OCI-LY7 (cell line): Measurements from ENCODE around the gene ATRAID. TPM values are rescaled to one million over a fixed set of nuclear protein-coding genes. Genes with fewer than 3 reads are reported as not detected.

Experiments used
- BruUV-seq: library from RNA; stranded (reverse); fragments of 400-500 nt; replicated peaks from 2 replicates; lab custom pipeline; 2021; lab: Mats Ljungman, UMichigan
- CTCF ChIA-PET: fragments of 300-600 bp; sonication (Branson Sonifier 250); formaldehyde crosslinking; loops from one replicate; lab custom pipeline; 2022; ENCODE audit warnings: antibody characterized with exemption; ENCODE audit not compliant: unreplicated experiment; lab: Charles Lee
- POLR2A ChIA-PET: fragments of 300-600 bp; sonication (Branson Sonifier 250); formaldehyde crosslinking; loops from one replicate; lab custom pipeline; 2022; ENCODE audit warnings: antibody characterized with exemption; lab: Charles Lee
- DNase-seq: peaks from one replicate; pipeline ENCODE4 v3.0.0-alpha.2; 2015; ENCODE audit warnings: low spot score
- H2AFZ ChIP-seq: fragments of 200-600 bp; sonication (generic), shearing (Covaris generic); 2 replicates; pipeline ENCODE4 v1.6.1; 2014; ENCODE audit warnings: mild to moderate bottlenecking, antibody characterized with exemption, low read length, moderate library complexity
- H3K27ac ChIP-seq: fragments of 200-600 bp; sonication (generic); 2 replicates; pipeline ENCODE4 v1.5.1; 2014; ENCODE audit warnings: mixed run types, low read depth, mild to moderate bottlenecking, moderate library complexity, low read length, inconsistent platforms; ENCODE audit not compliant: poor library complexity, severe bottlenecking
- H3K36me3 ChIP-seq: fragments of 200-600 bp; sonication (generic); 2 replicates; pipeline ENCODE4 v1.6.1; 2014; ENCODE audit warnings: mild to moderate bottlenecking, antibody characterized with exemption, low read length, moderate library complexity, mixed read lengths; ENCODE audit not compliant: insufficient read depth
- H3K4me1 ChIP-seq: fragments of 200-600 bp; sonication (generic); 2 replicates; pipeline ENCODE4 v1.5.1; 2014; ENCODE audit warnings: mild to moderate bottlenecking, low read length; ENCODE audit not compliant: insufficient read depth, poor library complexity, severe bottlenecking
- H3K4me2 ChIP-seq: fragments of 200-600 bp; sonication (generic); 2 replicates; pipeline ENCODE4 v1.6.1; 2014; ENCODE audit warnings: mild to moderate bottlenecking, low read length
- H3K4me3 ChIP-seq: fragments of 200-600 bp; sonication (generic); 2 replicates; pipeline ENCODE4 v1.5.1; 2014; ENCODE audit warnings: mild to moderate bottlenecking, low read depth, low read length; ENCODE audit not compliant: poor library complexity, severe bottlenecking
- H3K79me2 ChIP-seq: fragments of 200-600 bp; sonication (generic); 2 replicates; pipeline ENCODE4 v1.6.1; 2016; ENCODE audit warnings: low read depth, mild to moderate bottlenecking, low read length, moderate library complexity, mixed read lengths; ENCODE audit not compliant: insufficient read depth
- H3K9me2 ChIP-seq: fragments of 200-600 bp; sonication (generic); 2 replicates; pipeline ENCODE4 v1.6.1; 2016; ENCODE audit warnings: mild to moderate bottlenecking, low read length, mixed read lengths; ENCODE audit not compliant: insufficient read depth
- H3K9me3 ChIP-seq: fragments of 200-600 bp; sonication (generic); 2 replicates; pipeline ENCODE4 v1.6.1; 2014; ENCODE audit warnings: mild to moderate bottlenecking, mixed run types, low read length, mixed read lengths
- H4K20me1 ChIP-seq: fragments of 200-600 bp; sonication (generic); 2 replicates; pipeline ENCODE4 v1.6.1; 2014; ENCODE audit warnings: mild to moderate bottlenecking, antibody characterized with exemption, low read length, moderate library complexity, mixed read lengths; ENCODE audit not compliant: insufficient read depth
- CTCF ChIP-seq: fragments of 200-600 bp; sonication (generic); conservative IDR thresholded peaks from 2 replicates; pipeline ENCODE4 v1.5.1; 2014; ENCODE audit warnings: mild to moderate bottlenecking, antibody characterized with exemption, low read length, moderate library complexity, mixed read lengths
- EZH2phosphoT487 ChIP-seq: fragments of 200-600 bp; sonication (generic); IDR thresholded peaks from 2 replicates; pipeline ENCODE4 v1.6.1; 2018; ENCODE audit warnings: low read depth, borderline replicate concordance, mild to moderate bottlenecking, mixed run types, antibody characterized with exemption, low read length, moderate library complexity, mixed read lengths
- intact Hi-C: fragments of 100-400 bp; cut with micrococcal nuclease; formaldehyde crosslinking; loops from one replicate; pipeline ENCODE4 v1.10.0; 2022; ENCODE audit not compliant: unreplicated experiment
- total RNA-seq, 2 experiments: library from RNA; depleted of rRNA in 1 of 2; stranded (reverse); fragments of >200 nt in 1 of 2; shearing (Covaris generic) in 1 of 2; gene quantifications; 2 replicates each; pipeline ENCODE4 v1.2.3, GENCODE V29; 2014 to 2022

Gene ATRAID
- total RNA-seq, 2 experiments from 2014 or later: 92.7 to 93.3 TPM

GRCh38 chr2:27243391-27244130 lies 31.7 kb downstream of the ATRAID start:
- DNase-seq: no peak
- no peaks in the 10 kb centered on the region for H3K9me3 ChIP-seq
- peaks cover 74% of the 10 kb centered on the region for H3K36me3 ChIP-seq
- intact Hi-C loops: no loop called here
- no peak overlapping the region for H3K4me2 ChIP-seq
- no peaks in the 10 kb centered on the region for H3K4me1 ChIP-seq
- POLR2A ChIA-PET: interaction anchor here (0.6 to 0.7 kb wide), 2 partner anchors 30 to 147 kb away, joined by 3 to 7 read pairs; no protein-coding TSS in a partner anchor
- TSS peak; percentile 64 for BruUV-seq
- TF ChIP-seq EZH2phosphoT487 (no peak), CTCF (no peak)
- no peaks in the 10 kb centered on the region for H4K20me1 ChIP-seq
- no peaks in the 10 kb centered on the region for H3K79me2 ChIP-seq
- CTCF ChIA-PET: no interaction called here
- H3K9me2 ChIP-seq: no peaks in the 10 kb centered on the region
- H3K27ac ChIP-seq: no peak overlapping the region
- no peak overlapping the region for H2AFZ ChIP-seq
- no peak overlapping the region for H3K4me3 ChIP-seq

GRCh38 chr2:27245116-27245515 lies 33.3 kb downstream of the ATRAID start:
- peaks cover 59% of the 10 kb centered on the region for H3K36me3 ChIP-seq
- no peak overlapping the region for H3K27ac ChIP-seq
- BruUV-seq: TSS peak; percentile 41
- TF ChIP-seq CTCF: no peak
- TF ChIP-seq EZH2phosphoT487: no peak
- no peak for DNase-seq
- POLR2A ChIA-PET: interaction anchor here (0.7 kb wide), 1 partner anchor 22 kb away, joined by 4 read pairs; no protein-coding TSS in a partner anchor
- no peak overlapping the region for H2AFZ ChIP-seq
- no peaks in the 10 kb centered on the region for H3K9me2 ChIP-seq
- H3K4me1 ChIP-seq: peaks cover 13% of the 10 kb centered on the region
- intact Hi-C loops: no loop called here
- CTCF ChIA-PET: no interaction called here
- no peaks in the 10 kb centered on the region for H4K20me1 ChIP-seq
- no peak overlapping the region for H3K4me3 ChIP-seq
- no peaks in the 10 kb centered on the region for H3K9me3 ChIP-seq
- H3K79me2 ChIP-seq: no peaks in the 10 kb centered on the region
- H3K4me2 ChIP-seq: no peak overlapping the region

- H2AFZ ChIP-seq: no peak overlapping the region
- no peaks in the 10 kb centered on the region for H4K20me1 ChIP-seq
- no peaks in the 10 kb centered on the region for H3K79me2 ChIP-seq
- ChIA-PET CTCF (no interaction called here), POLR2A (no interaction called here)
- no TSS peak for BruUV-seq
- H3K4me2 ChIP-seq: no peak overlapping the region
- TF ChIP-seq CTCF: no peak
- TF ChIP-seq EZH2phosphoT487: no peak
- peaks cover 54% of the 10 kb centered on the region for H3K36me3 ChIP-seq
- no peaks in the 10 kb centered on the region for H3K9me3 ChIP-seq
- DNase-seq: no peak
- H3K4me3 ChIP-seq: no peak overlapping the region
- intact Hi-C loops: no loop called here
- peaks cover 18% of the 10 kb centered on the region for H3K4me1 ChIP-seq
- H3K27ac ChIP-seq: no peak overlapping the region
- H3K9me2 ChIP-seq: no peaks in the 10 kb centered on the region
Observed at GRCh38 chr2:27245626-27246025, 33.8 kb downstream of the ATRAID start.
